Measurements from ENCODE around the gene KIAA1755. TPM values are rescaled to one million over a fixed set of nuclear protein-coding genes. Genes with fewer than 3 reads are reported as not detected.

Gene KIAA1755
- total RNA-seq, 4 donors from 2014 or later = 0.05 to 0.41 (median 0.38) TPM; not detected in 1

- H3K27ac ChIP-seq = no peak overlapping the region
- no peaks in the 10 kb centered on the region for H3K27me3 ChIP-seq
- in situ Hi-C loops (cut with MboI; ENCODE audit: low sequenced_read_pairs in 4 of 4) = no loop called here
- no peak overlapping the region for H3K4me3 ChIP-seq
- H3K9me3 ChIP-seq = no peaks in the 10 kb centered on the region
- intact Hi-C loops (cut with DNase I; ENCODE audit: low total_unique reads) = no loop called here
- H3K4me1 ChIP-seq = no peaks in the 10 kb centered on the region
- ATAC-seq (no peak), DNase-seq (no peak)
- no peaks in the 10 kb centered on the region for H3K36me3 ChIP-seq
- TF ChIP-seq POLR2A (IDR thresholded peaks at IDR 0.05) (no peak), CTCF (IDR thresholded peaks at IDR 0.05 in 4 of 5, conservative IDR thresholded peaks at IDR 0.05 in 1 of 5) (no peak)
These were observed 7.5 kb upstream of the KIAA1755 start for GRCh38 chr20:38267901-38268514.

GRCh38 chr20:38267296-38267695 is 6.8 kb upstream of the KIAA1755 start:
- H3K4me1 ChIP-seq = no peaks in the 10 kb centered on the region
- H3K9me3 ChIP-seq = no peaks in the 10 kb centered on the region
- H3K36me3 ChIP-seq = no peaks in the 10 kb centered on the region
- DNase-seq = no peak
- in situ Hi-C loops (cut with MboI; ENCODE audit: low sequenced_read_pairs in 4 of 4) = no loop called here
- TF ChIP-seq POLR2A (IDR thresholded peaks at IDR 0.05) (no peak), CTCF (IDR thresholded peaks at IDR 0.05 in 4 of 5, conservative IDR thresholded peaks at IDR 0.05 in 1 of 5) (no peak)
- no peak overlapping the region for H3K27ac ChIP-seq
- intact Hi-C loops (cut with DNase I; ENCODE audit: low total_unique reads) = no loop called here
- no peak overlapping the region for H3K4me3 ChIP-seq
- H3K27me3 ChIP-seq = no peaks in the 10 kb centered on the region
- no peak for ATAC-seq

GRCh38 chr20:38266426-38266825 is 5.9 kb upstream of the KIAA1755 start:
- Histone ChIP-seq H3K9me3 (no peaks in the 10 kb centered on the region), H3K27me3 (peaks cover 0 to 5% (median 1%) of the 10 kb centered on the region in 3 donors), H3K36me3 (no peaks in the 10 kb centered on the region), H3K4me3 (no peak overlapping the region), H3K4me1 (no peaks in the 10 kb centered on the region), H3K27ac (no peak overlapping the region)
- DNase-seq (no peak), ATAC-seq (no peak)
- in situ Hi-C loops (cut with MboI; ENCODE audit: low sequenced_read_pairs in 4 of 4) = no loop called here
- intact Hi-C loops (cut with DNase I; ENCODE audit: low total_unique reads) = no loop called here
- TF ChIP-seq POLR2A (IDR thresholded peaks at IDR 0.05) = no peak
- no peak for TF ChIP-seq CTCF (IDR thresholded peaks at IDR 0.05 in 4 of 5, conservative IDR thresholded peaks at IDR 0.05 in 1 of 5)

GRCh38 chr20:38262931-38263330 is 2.4 kb upstream of the KIAA1755 start:
- Histone ChIP-seq H3K27me3 (peaks cover 12 to 18% (median 14%) of the 10 kb centered on the region in 3 donors), H3K4me3 (no peak overlapping the region), H3K9me3 (no peaks in the 10 kb centered on the region), H3K36me3 (no peaks in the 10 kb centered on the region), H3K27ac (no peak overlapping the region), H3K4me1 (no peaks in the 10 kb centered on the region)
- in situ Hi-C loops (cut with MboI; ENCODE audit: low sequenced_read_pairs in 4 of 4) = no loop called here
- no peak for DNase-seq
- intact Hi-C loops (cut with DNase I; ENCODE audit: low total_unique reads) = no loop called here
- TF ChIP-seq CTCF (IDR thresholded peaks at IDR 0.05 in 4 of 5, conservative IDR thresholded peaks at IDR 0.05 in 1 of 5) (no peak), POLR2A (IDR thresholded peaks at IDR 0.05) (no peak)
- no peak for ATAC-seq

- Histone ChIP-seq H3K36me3 (no peaks in the 10 kb centered on the region), H3K27ac (no peak overlapping the region), H3K4me3 (peak overlapping the region in 3 of 4 donors; percentile 21 to 39 (median 34)), H3K9me3 (no peaks in the 10 kb centered on the region), H3K27me3 (peaks cover 12 to 18% (median 14%) of the 10 kb centered on the region in 3 donors), H3K4me1 (no peaks in the 10 kb centered on the region)
- TF ChIP-seq POLR2A (IDR thresholded peaks at IDR 0.05) (no peak), CTCF (IDR thresholded peaks at IDR 0.05 in 4 of 5, conservative IDR thresholded peaks at IDR 0.05 in 1 of 5) (no peak)
- DNase-seq (no peak), ATAC-seq (no peak)
- in situ Hi-C loops (cut with MboI; ENCODE audit: low sequenced_read_pairs in 4 of 4) (no loop called here), intact Hi-C loops (cut with DNase I; ENCODE audit: low total_unique reads) (no loop called here)
These were observed 487 bp upstream of the KIAA1755 start for GRCh38 chr20:38261054-38261390.

Measured in gastrocnemius medialis (tissue), 4 donors.